HG03064 (cell line): ENCODE measurements around the gene NOC4L.

ENCODE experiments used
- ATAC-seq: cut with Tn5 transposase; IDR thresholded peaks from one replicate; pipeline ENCODE4 v1.9.1; 2021; ENCODE audit warnings: low read depth; ENCODE audit not compliant: unreplicated experiment

The NOC4L gene

GRCh38 chr12:132166801-132167591, 22.7 kb downstream of the NOC4L start:
- ATAC-seq = no peak

- ATAC-seq = no peak
These were observed 23.5 kb downstream of the NOC4L start for GRCh38 chr12:132167611-132168310.

GRCh38 chr12:132168311-132169031, 24.2 kb downstream of the NOC4L start:
- ATAC-seq = no peak

GRCh38 chr12:132169376-132169775, 25.1 kb downstream of the NOC4L start:
- no peak for ATAC-seq

GRCh38 chr12:132170094-132170636, 25.9 kb downstream of the NOC4L start:
- ATAC-seq = no peak

- no peak for ATAC-seq
These were observed 26.5 kb downstream of the NOC4L start for GRCh38 chr12:132170637-132171292.

- ATAC-seq = no peak
These were observed 27.2 kb downstream of the NOC4L start for GRCh38 chr12:132171293-132171967.

GRCh38 chr12:132171968-132172521, 27.8 kb downstream of the NOC4L start:
- ATAC-seq = no peak

- ATAC-seq = no peak
These were observed 28.4 kb downstream of the NOC4L start for GRCh38 chr12:132172619-132173018.

GRCh38 chr12:132173135-132174014, 29.1 kb downstream of the NOC4L start:
- ATAC-seq = no peak

- no peak for ATAC-seq
These were observed 30.0 kb downstream of the NOC4L start for GRCh38 chr12:132174015-132174838.

- ATAC-seq = no peak
These were observed 30.7 kb downstream of the NOC4L start for GRCh38 chr12:132174839-132175490.

GRCh38 chr12:132175496-132176384, 31.5 kb downstream of the NOC4L start:
- ATAC-seq = no peak

GRCh38 chr12:132176385-132176919, 32.2 kb downstream of the NOC4L start:
- no peak for ATAC-seq

- ATAC-seq = no peak
These were observed 32.8 kb downstream of the NOC4L start for GRCh38 chr12:132176920-132177551.

GRCh38 chr12:132178316-132178715, 34.1 kb downstream of the NOC4L start:
- no peak for ATAC-seq
